ENCODE results near the gene CCER1. TPM values are rescaled to one million over a fixed set of nuclear protein-coding genes. Genes with fewer than 3 reads are reported as not detected.

CCER1 gene
- total RNA-seq, 1 experiment from 2014 or later: not detected

- H3K27ac Mint-ChIP-seq (ENCODE audit: low read depth, unreplicated experiment): no peak overlapping the region
- H3K9me3 Mint-ChIP-seq (ENCODE audit: unreplicated experiment): no peaks in the 10 kb centered on the region
- H3K36me3 Mint-ChIP-seq (ENCODE audit: insufficient read depth, unreplicated experiment): no peaks in the 10 kb centered on the region
- TF ChIP-seq, protein P1, sequence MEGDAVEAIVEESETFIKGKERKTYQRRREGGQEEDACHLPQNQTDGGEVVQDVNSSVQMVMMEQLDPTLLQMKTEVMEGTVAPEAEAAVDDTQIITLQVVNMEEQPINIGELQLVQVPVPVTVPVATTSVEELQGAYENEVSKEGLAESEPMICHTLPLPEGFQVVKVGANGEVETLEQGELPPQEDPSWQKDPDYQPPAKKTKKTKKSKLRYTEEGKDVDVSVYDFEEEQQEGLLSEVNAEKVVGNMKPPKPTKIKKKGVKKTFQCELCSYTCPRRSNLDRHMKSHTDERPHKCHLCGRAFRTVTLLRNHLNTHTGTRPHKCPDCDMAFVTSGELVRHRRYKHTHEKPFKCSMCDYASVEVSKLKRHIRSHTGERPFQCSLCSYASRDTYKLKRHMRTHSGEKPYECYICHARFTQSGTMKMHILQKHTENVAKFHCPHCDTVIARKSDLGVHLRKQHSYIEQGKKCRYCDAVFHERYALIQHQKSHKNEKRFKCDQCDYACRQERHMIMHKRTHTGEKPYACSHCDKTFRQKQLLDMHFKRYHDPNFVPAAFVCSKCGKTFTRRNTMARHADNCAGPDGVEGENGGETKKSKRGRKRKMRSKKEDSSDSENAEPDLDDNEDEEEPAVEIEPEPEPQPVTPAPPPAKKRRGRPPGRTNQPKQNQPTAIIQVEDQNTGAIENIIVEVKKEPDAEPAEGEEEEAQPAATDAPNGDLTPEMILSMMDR (IDR thresholded peaks at IDR 0.05; ENCODE audit: unreplicated experiment): no peak
- intact Hi-C loops (cut with micrococcal nuclease): no loop called here
- no peak overlapping the region for H3K4me3 Mint-ChIP-seq (ENCODE audit: unreplicated experiment)
- no peak for DNase-seq (ENCODE audit: unreplicated experiment)
- no peaks in the 10 kb centered on the region for H3K4me1 Mint-ChIP-seq (ENCODE audit: insufficient read depth, unreplicated experiment)
- H3K27me3 Mint-ChIP-seq (ENCODE audit: insufficient read depth, unreplicated experiment): no peaks in the 10 kb centered on the region
- BruUV-seq (replicated peaks): no TSS peak
- POLR2A ChIA-PET: no interaction called here
- CTCF ChIA-PET: interaction anchor here (0.5 to 1.2 kb wide), 2 partner anchors 26 to 508 kb away, joined by 3 to 5 read pairs; no protein-coding TSS in a partner anchor
Measured at GRCh38 chr12:90915353-90915752, 39.6 kb downstream of the CCER1 start.

DNA sequence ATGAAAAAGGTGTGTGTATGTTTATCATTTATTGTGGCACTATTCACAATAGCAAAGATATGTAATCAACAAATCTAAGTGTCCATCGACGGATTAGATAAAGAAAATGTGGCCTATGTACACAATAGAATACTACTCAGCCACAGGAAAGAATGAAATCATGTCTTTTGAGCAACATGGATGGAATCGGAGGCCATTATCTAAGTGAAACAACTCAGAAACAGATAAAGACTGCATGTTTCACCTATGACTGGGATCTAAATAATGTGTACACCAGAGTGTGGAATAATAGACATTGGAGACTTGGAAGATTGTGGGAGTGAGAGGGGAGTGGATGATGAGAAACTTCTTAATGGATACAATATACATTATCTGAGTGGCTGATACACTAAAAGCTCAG, 44.0 kb downstream of the CCER1 start:
- BruUV-seq (replicated peaks): no TSS peak
- Mint-ChIP-seq H3K27me3 (ENCODE audit: insufficient read depth, unreplicated experiment) (no peaks in the 10 kb centered on the region), H3K27ac (ENCODE audit: low read depth, unreplicated experiment) (no peak overlapping the region), H3K36me3 (ENCODE audit: insufficient read depth, unreplicated experiment) (no peaks in the 10 kb centered on the region), H3K9me3 (ENCODE audit: unreplicated experiment) (no peaks in the 10 kb centered on the region), H3K4me3 (ENCODE audit: unreplicated experiment) (no peak overlapping the region), H3K4me1 (ENCODE audit: insufficient read depth, unreplicated experiment) (peaks cover 11% of the 10 kb centered on the region)
- DNase-seq (ENCODE audit: unreplicated experiment): no peak
- intact Hi-C loops (cut with micrococcal nuclease): no loop called here
- TF ChIP-seq, protein P1 (IDR thresholded peaks at IDR 0.05; ENCODE audit: unreplicated experiment): no peak
- CTCF ChIA-PET: no interaction called here
- POLR2A ChIA-PET: no interaction called here

DNA sequence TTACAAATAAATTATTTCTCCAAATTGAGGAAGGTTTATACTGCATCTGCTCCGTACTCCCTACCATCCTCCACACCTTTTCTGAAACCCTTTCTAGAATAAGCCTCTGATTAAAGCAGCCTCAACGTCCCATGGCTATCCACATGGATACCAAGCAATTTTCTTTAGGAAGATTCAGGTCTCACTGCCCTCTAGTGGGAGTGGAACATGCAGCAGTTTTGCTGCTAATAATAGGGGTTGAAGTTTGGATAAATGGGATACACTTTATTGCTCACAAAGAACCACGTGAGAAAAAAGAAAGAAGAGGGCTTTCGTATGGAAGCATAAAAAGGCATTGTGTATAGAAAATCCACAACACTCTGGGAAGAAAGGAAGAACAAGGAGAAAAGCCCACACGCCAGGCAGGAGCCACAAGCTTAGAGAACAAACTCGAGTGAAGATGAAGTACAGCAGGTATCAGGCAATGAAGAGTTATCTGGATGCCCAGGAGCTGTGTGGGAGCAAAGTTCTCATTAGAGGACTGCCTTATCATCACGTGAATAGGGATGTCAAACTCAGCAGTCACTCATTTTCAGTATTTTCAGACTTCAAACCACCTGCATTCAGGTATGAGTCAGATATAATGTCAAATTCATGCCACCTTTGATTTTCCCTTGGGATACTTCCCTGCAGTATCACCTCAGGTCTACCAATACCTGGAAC, 45.8 kb downstream of the CCER1 start:
- H3K27me3 Mint-ChIP-seq (ENCODE audit: insufficient read depth, unreplicated experiment): no peaks in the 10 kb centered on the region
- no TSS peak for BruUV-seq (replicated peaks)
- intact Hi-C loops (cut with micrococcal nuclease): loop anchor here (1.0 to 5.0 kb wide), 4 partner anchors 214 to 1366 kb away; partner anchors contain the start of gene ATP2B1
- no peak overlapping the region for H3K27ac Mint-ChIP-seq (ENCODE audit: low read depth, unreplicated experiment)
- peaks cover 17% of the 10 kb centered on the region for H3K4me1 Mint-ChIP-seq (ENCODE audit: insufficient read depth, unreplicated experiment)
- TF ChIP-seq, protein P1 (IDR thresholded peaks at IDR 0.05; ENCODE audit: unreplicated experiment): peak; percentile 45
- H3K36me3 Mint-ChIP-seq (ENCODE audit: insufficient read depth, unreplicated experiment): no peaks in the 10 kb centered on the region
- ChIA-PET CTCF (interaction anchor here (0.6 to 1.7 kb wide), 13 partner anchors 8 to 1772 kb away, joined by 3 to 7 read pairs (median 3); no protein-coding TSS in a partner anchor), POLR2A (interaction anchor here (1.0 kb wide), 1 partner anchor 9 kb away, joined by 3 read pairs; no protein-coding TSS in a partner anchor)
- no peak overlapping the region for H3K4me3 Mint-ChIP-seq (ENCODE audit: unreplicated experiment)
- H3K9me3 Mint-ChIP-seq (ENCODE audit: unreplicated experiment): no peaks in the 10 kb centered on the region
- DNase-seq (ENCODE audit: unreplicated experiment): peak; percentile 68

- no peaks in the 10 kb centered on the region for H3K27me3 Mint-ChIP-seq (ENCODE audit: insufficient read depth, unreplicated experiment)
- H3K9me3 Mint-ChIP-seq (ENCODE audit: unreplicated experiment): no peaks in the 10 kb centered on the region
- H3K27ac Mint-ChIP-seq (ENCODE audit: low read depth, unreplicated experiment): no peak overlapping the region
- TF ChIP-seq, protein P1 (IDR thresholded peaks at IDR 0.05; ENCODE audit: unreplicated experiment): no peak
- H3K4me1 Mint-ChIP-seq (ENCODE audit: insufficient read depth, unreplicated experiment): peaks cover 17% of the 10 kb centered on the region
- POLR2A ChIA-PET: interaction anchor here (1.3 kb wide), 1 partner anchor 1365 kb away, joined by 3 read pairs; no protein-coding TSS in a partner anchor
- H3K36me3 Mint-ChIP-seq (ENCODE audit: insufficient read depth, unreplicated experiment): no peaks in the 10 kb centered on the region
- BruUV-seq (replicated peaks): no TSS peak
- H3K4me3 Mint-ChIP-seq (ENCODE audit: unreplicated experiment): no peak overlapping the region
- intact Hi-C loops (cut with micrococcal nuclease): loop anchor here (2.0 to 5.0 kb wide), 3 partner anchors 214 to 1201 kb away; partner anchors contain the start of gene ATP2B1
- CTCF ChIA-PET: interaction anchor here (0.5 to 1.3 kb wide), 6 partner anchors 13 to 1364 kb away, joined by 3 to 7 read pairs (median 4); no protein-coding TSS in a partner anchor
- peak; percentile 51 for DNase-seq (ENCODE audit: unreplicated experiment)
Measured at GRCh38 chr12:90908465-90908864, 46.5 kb downstream of the CCER1 start.
